ENCODE data around the gene SPON1. TPM values are rescaled to one million over a fixed set of nuclear protein-coding genes. Genes with fewer than 3 reads are reported as not detected.

SPON1 gene
- total and polyA plus RNA-seq, 2 of the 8 experiments (the other 6 are each of a cell fraction or from before 2014, with no cell fraction given) = 1.5 to 5.4 TPM

DNA sequence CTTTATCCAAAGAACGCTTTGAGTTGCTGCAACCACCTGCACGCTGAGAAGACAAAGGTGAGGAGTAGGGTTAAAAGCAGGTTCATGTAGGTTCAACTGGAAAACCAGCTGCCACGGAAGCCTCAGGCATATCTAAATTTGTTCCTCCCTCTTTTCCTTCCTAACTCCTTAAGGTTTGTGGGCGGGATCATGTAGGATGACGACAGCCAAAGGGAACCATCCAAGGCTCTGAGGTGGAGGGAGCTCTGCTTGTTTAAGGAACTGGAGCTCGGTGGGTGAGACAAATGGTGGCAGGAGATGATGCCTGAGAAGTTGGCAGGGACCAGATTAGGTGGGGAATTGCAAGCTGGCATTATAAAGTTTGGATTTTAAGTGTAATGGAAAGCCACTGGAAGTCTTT lies 60.3 kb downstream of the SPON1 start:
- ChIA-PET POLR2A (ENCODE audit: partially characterized antibody) (no interaction called here), CTCF (ENCODE audit: partially characterized antibody) (interaction anchor here (0.8 to 1.4 kb wide), 2 partner anchors 52 to 85 kb away, joined by 3 read pairs; no protein-coding TSS in a partner anchor)
- H3K4me3 ChIP-seq (ENCODE audit: extremely low read depth in 1 of 4, insufficient read depth in 2 of 4, low read depth in 3 of 4, low read length in 4 of 4) = no peak overlapping the region
- no peak overlapping the region for H3K56ac ChIP-seq (replicated peaks; ENCODE audit: insufficient read length, low read depth, low read length)
- H4K20me1 ChIP-seq (replicated peaks in 1 of 2; ENCODE audit: control insufficient read depth in 1 of 2, insufficient read depth in 2 of 2, low read length in 2 of 2) = no peaks in the 10 kb centered on the region
- 74% methylated on average over 6 of the region's 6 CpGs; no CpG with 5 or more reads in 1 of the 2 experiments for WGBS, 2 experiments (ENCODE audit: extremely low coverage in 1 of 2, insufficient coverage in 1 of 2, insufficient read length in 1 of 2, insufficient replicate concordance in 2 of 2, low coverage in 1 of 2, low lambda C conversion rate in 2 of 2, missing lambda C conversion rate in 1 of 2)
- no peaks in the 10 kb centered on the region for H3K79me1 ChIP-seq (ENCODE audit: low read depth, low read length)
- H2AFZ ChIP-seq (ENCODE audit: low read length) = no peak overlapping the region
- no peak overlapping the region for H3K27ac ChIP-seq (ENCODE audit: low read depth, low read length)
- H3K79me2 ChIP-seq (ENCODE audit: control insufficient read depth in 1 of 2, insufficient read depth in 2 of 2, low read length in 2 of 2) = no peaks in the 10 kb centered on the region
- no peak overlapping the region for H3K4me2 ChIP-seq (ENCODE audit: insufficient read depth in 1 of 2, low read depth in 2 of 2, low read length in 2 of 2)
- no peak overlapping the region for H4K5ac ChIP-seq (ENCODE audit: insufficient read length, low read depth, low read length)
- no peak overlapping the region for H4K91ac ChIP-seq (replicated peaks; ENCODE audit: insufficient read length, low read length)
- no peaks in the 10 kb centered on the region for H3K36me3 ChIP-seq (ENCODE audit: control insufficient read depth in 2 of 4, insufficient read depth in 4 of 4, low read length in 3 of 4)
- H2BK5ac ChIP-seq (ENCODE audit: low read depth, low read length) = no peak overlapping the region
- H4K8ac ChIP-seq (ENCODE audit: extremely low read depth, insufficient read depth, low read length) = no peak overlapping the region
- no peak overlapping the region for H2BK15ac ChIP-seq (ENCODE audit: low read length)
- H2BK20ac ChIP-seq (ENCODE audit: low read length) = no peak overlapping the region
- H3K23ac ChIP-seq (ENCODE audit: insufficient read length) = no peak overlapping the region
- DNase-seq (ENCODE audit: low read depth in 1 of 2, low spot score in 2 of 2) (no peak), FAIRE-seq (no peak)
- no peak overlapping the region for H3K14ac ChIP-seq (ENCODE audit: insufficient read length)
- no peak for TF ChIP-seq CBX5 (IDR thresholded peaks at IDR 0.05; ENCODE audit: low read depth, low read length)
- TF ChIP-seq, protein P1, sequence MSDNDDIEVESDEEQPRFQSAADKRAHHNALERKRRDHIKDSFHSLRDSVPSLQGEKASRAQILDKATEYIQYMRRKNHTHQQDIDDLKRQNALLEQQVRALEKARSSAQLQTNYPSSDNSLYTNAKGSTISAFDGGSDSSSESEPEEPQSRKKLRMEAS (IDR thresholded peaks at IDR 0.05) = no peak
- TF ChIP-seq SIX5 (IDR thresholded peaks at IDR 0.05; ENCODE audit: low read depth, low read length) = no peak
- TF ChIP-seq NRF1 (IDR thresholded peaks at IDR 0.05; ENCODE audit: low read depth, low read length) = no peak
- no peak for TF ChIP-seq FOSL1 (IDR thresholded peaks at IDR 0.05; ENCODE audit: insufficient read depth, low read depth, low read length)
- no peak for TF ChIP-seq BRCA1 (IDR thresholded peaks at IDR 0.05; ENCODE audit: low read depth, low read length)
- TF ChIP-seq, protein P2, sequence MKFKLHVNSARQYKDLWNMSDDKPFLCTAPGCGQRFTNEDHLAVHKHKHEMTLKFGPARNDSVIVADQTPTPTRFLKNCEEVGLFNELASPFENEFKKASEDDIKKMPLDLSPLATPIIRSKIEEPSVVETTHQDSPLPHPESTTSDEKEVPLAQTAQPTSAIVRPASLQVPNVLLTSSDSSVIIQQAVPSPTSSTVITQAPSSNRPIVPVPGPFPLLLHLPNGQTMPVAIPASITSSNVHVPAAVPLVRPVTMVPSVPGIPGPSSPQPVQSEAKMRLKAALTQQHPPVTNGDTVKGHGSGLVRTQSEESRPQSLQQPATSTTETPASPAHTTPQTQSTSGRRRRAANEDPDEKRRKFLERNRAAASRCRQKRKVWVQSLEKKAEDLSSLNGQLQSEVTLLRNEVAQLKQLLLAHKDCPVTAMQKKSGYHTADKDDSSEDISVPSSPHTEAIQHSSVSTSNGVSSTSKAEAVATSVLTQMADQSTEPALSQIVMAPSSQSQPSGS (IDR thresholded peaks at IDR 0.05; ENCODE audit: low read length) = no peak
- no peak for TF ChIP-seq KDM5A (IDR thresholded peaks at IDR 0.05; ENCODE audit: low read length)
- no peak for TF ChIP-seq ASH2L (IDR thresholded peaks at IDR 0.05; ENCODE audit: low read length)
- no peak for TF ChIP-seq YY1 (IDR thresholded peaks at IDR 0.05; ENCODE audit: low read depth, low read length)
- TF ChIP-seq CREB1 (IDR thresholded peaks at IDR 0.05) = no peak
- no peak for TF ChIP-seq SP2 (IDR thresholded peaks at IDR 0.05; ENCODE audit: low read length)
- TF ChIP-seq SIN3A (conservative IDR thresholded peaks at IDR 0.05 in 1 of 2, IDR thresholded peaks at IDR 0.05 in 1 of 2; ENCODE audit: low read depth in 1 of 2, low read length in 2 of 2) = no peak
- no peak overlapping the region for H3K9ac ChIP-seq (replicated peaks in 1 of 4; ENCODE audit: extremely low read depth in 1 of 4, low read depth in 3 of 4, low read length in 3 of 4)
- no peak overlapping the region for H2BK120ac ChIP-seq (replicated peaks; ENCODE audit: low read depth, low read length)
- no peaks in the 10 kb centered on the region for H3K23me2 ChIP-seq (ENCODE audit: low read depth, low read length)
- H3K18ac ChIP-seq (ENCODE audit: extremely low read depth, low read length) = no peak overlapping the region; the same call in 1 of the 2 replicates
- no peak overlapping the region for H2AK5ac ChIP-seq (ENCODE audit: low read depth, low read length)
- H3K27me3 ChIP-seq (replicated peaks in 1 of 4; ENCODE audit: control insufficient read depth in 3 of 4, extremely low read depth in 1 of 4, insufficient read depth in 3 of 4, low read length in 3 of 4) = no peaks in the 10 kb centered on the region
- no peak overlapping the region for H3K4ac ChIP-seq (replicated peaks; ENCODE audit: insufficient read length, low read depth, low read length)
- H3K9me3 ChIP-seq (ENCODE audit: insufficient read depth in 2 of 2, low read depth in 1 of 2, low read length in 1 of 2) = no peaks in the 10 kb centered on the region
- no peak overlapping the region for H2BK12ac ChIP-seq (ENCODE audit: low read depth, low read length)
- H3K4me1 ChIP-seq (replicated peaks in 1 of 4; ENCODE audit: control insufficient read depth in 3 of 4, insufficient read depth in 4 of 4, low read length in 3 of 4) = peaks cover 0 to 2% (median 0%) of the 10 kb centered on the region in 4 experiments; a peak in 1 of 7 replicates
